Uterus (tissue), 4 donors: ENCODE data around the gene ACSBG1. TPM values are rescaled to one million over a fixed set of nuclear protein-coding genes. Genes with fewer than 3 reads are reported as not detected.

ENCODE experiments used
- DNase-seq, 2 donors: peaks; one replicate each; pipeline ENCODE4 v3.0.0-alpha.2; 2019 to 2020
- H3K27ac ChIP-seq, 2 donors: fragments of 200-600 bp; sonication (generic); 1 replicate in 1 of 2; 2 replicates in 1 of 2; pipeline ENCODE4 v1.5.1; 2016 to 2018
- H3K27me3 ChIP-seq, 2 donors: fragments of 200-600 bp; sonication (generic); one replicate each; pipeline ENCODE4 v1.5.1; 2018 to 2019; ENCODE audit warnings: control low read depth in 1 of 2
- H3K36me3 ChIP-seq, 2 donors: fragments of 200-600 bp; sonication (generic); one replicate each; pipeline ENCODE4 v1.5.1; 2019; ENCODE audit warnings: control low read depth in 1 of 2
- H3K4me1 ChIP-seq, 2 donors: fragments of 200-600 bp; sonication (generic); one replicate each; pipeline ENCODE4 v1.5.1; 2018 to 2019; ENCODE audit warnings: control low read depth in 1 of 2
- H3K4me3 ChIP-seq, 2 donors: fragments of 200-600 bp; sonication (generic); 1 replicate in 1 of 2; 2 replicates in 1 of 2; pipeline ENCODE4 v1.5.1; 2018 to 2019; ENCODE audit warnings: mild to moderate bottlenecking in 1 of 2
- H3K9me3 ChIP-seq, 2 donors: fragments of 200-600 bp; sonication (generic); one replicate each; pipeline ENCODE4 v1.5.1; 2019; ENCODE audit warnings: control low read depth in 1 of 2
- CTCF ChIP-seq, 4 experiments: fragments of 200-600 bp in 2 of 4; fragments of 450-650 bp in 2 of 4; sonication (generic) in 2 of 4; IDR thresholded peaks; one replicate each; pipeline ENCODE4 v1.5.1; 2016 to 2019; ENCODE audit warnings: antibody characterized with exemption in 4 of 4, mild to moderate bottlenecking in 2 of 4, moderate library complexity in 1 of 4
- POLR2A ChIP-seq, 2 donors: fragments of 450-650 bp; IDR thresholded peaks; one replicate each; pipeline ENCODE4 v1.6.1; 2016; ENCODE audit warnings: antibody characterized with exemption in 2 of 2, mild to moderate bottlenecking in 1 of 2, moderate library complexity in 1 of 2
- intact Hi-C: fragments of 100-400 bp; cut with DNase I; formaldehyde crosslinking; loops from one replicate; pipeline ENCODE4 v1.15.1; 2023; ENCODE audit warnings: low total_unique reads
- total RNA-seq, 4 donors: library from RNA; depleted of rRNA in 3 of 4; stranded (reverse); fragments of >200 nt in 3 of 4; gene quantifications; one replicate each; pipeline versions ENCODE4 v1.1.0 to v1.2.4, GENCODE V29; 2014 to 2023
- donor health status: DM: yes; HTN: yes; CAD: no.

Gene ACSBG1
- total RNA-seq, 4 donors from 2014 or later = 3.5 TPM; not detected in 3

GRCh38 chr15:78237146-78237545 is 2.8 kb upstream of the ACSBG1 start:
- no peaks in the 10 kb centered on the region for H3K27me3 ChIP-seq
- H3K27ac ChIP-seq = no peak overlapping the region
- no peak for DNase-seq
- H3K36me3 ChIP-seq = no peaks in the 10 kb centered on the region
- intact Hi-C loops = no loop called here
- no peak for TF ChIP-seq POLR2A (IDR thresholded peaks at IDR 0.05)
- TF ChIP-seq CTCF (IDR thresholded peaks at IDR 0.05) = no peak
- no peaks in the 10 kb centered on the region for H3K4me1 ChIP-seq
- no peaks in the 10 kb centered on the region for H3K9me3 ChIP-seq
- H3K4me3 ChIP-seq = no peak overlapping the region

- no peaks in the 10 kb centered on the region for H3K4me1 ChIP-seq
- intact Hi-C loops = no loop called here
- H3K27me3 ChIP-seq = no peaks in the 10 kb centered on the region
- no peak overlapping the region for H3K4me3 ChIP-seq
- TF ChIP-seq CTCF (IDR thresholded peaks at IDR 0.05) (no peak), POLR2A (IDR thresholded peaks at IDR 0.05) (no peak)
- DNase-seq = no peak
- H3K9me3 ChIP-seq = no peaks in the 10 kb centered on the region
- H3K27ac ChIP-seq = no peak overlapping the region
- H3K36me3 ChIP-seq = no peaks in the 10 kb centered on the region
Measured at GRCh38 chr15:78236491-78236890, 2.1 kb upstream of the ACSBG1 start.

- Histone ChIP-seq H3K9me3 (no peaks in the 10 kb centered on the region), H3K4me1 (no peaks in the 10 kb centered on the region), H3K4me3 (no peak overlapping the region), H3K27ac (no peak overlapping the region), H3K27me3 (no peaks in the 10 kb centered on the region), H3K36me3 (no peaks in the 10 kb centered on the region)
- DNase-seq = no peak
- no peak for TF ChIP-seq POLR2A (IDR thresholded peaks at IDR 0.05)
- intact Hi-C loops = no loop called here
Measured at GRCh38 chr15:78233496-78233895, 869 bp downstream of the ACSBG1 start.

- no peaks in the 10 kb centered on the region for H3K4me1 ChIP-seq
- intact Hi-C loops = no loop called here
- H3K9me3 ChIP-seq = no peaks in the 10 kb centered on the region
- no peak for TF ChIP-seq CTCF (IDR thresholded peaks at IDR 0.05)
- no peak for TF ChIP-seq POLR2A (IDR thresholded peaks at IDR 0.05)
- no peak for DNase-seq
- no peaks in the 10 kb centered on the region for H3K36me3 ChIP-seq
- no peaks in the 10 kb centered on the region for H3K27me3 ChIP-seq
- no peak overlapping the region for H3K4me3 ChIP-seq
- no peak overlapping the region for H3K27ac ChIP-seq
Measured at GRCh38 chr15:78232951-78233350, 1.4 kb downstream of the ACSBG1 start.

GRCh38 chr15:78229431-78230406 is 4.6 kb downstream of the ACSBG1 start:
- no peaks in the 10 kb centered on the region for H3K4me1 ChIP-seq
- H3K27me3 ChIP-seq = no peaks in the 10 kb centered on the region
- H3K27ac ChIP-seq = no peak overlapping the region
- no peak overlapping the region for H3K4me3 ChIP-seq
- no peak for TF ChIP-seq CTCF (IDR thresholded peaks at IDR 0.05)
- no peak for TF ChIP-seq POLR2A (IDR thresholded peaks at IDR 0.05)
- H3K36me3 ChIP-seq = no peaks in the 10 kb centered on the region
- no peak for DNase-seq
- no peaks in the 10 kb centered on the region for H3K9me3 ChIP-seq
- intact Hi-C loops = no loop called here
